CD4-positive, CD25-positive, alpha-beta regulatory T cell (primary cell): ENCODE results near the gene KCNF1. TPM values are rescaled to one million over a fixed set of nuclear protein-coding genes. Genes with fewer than 3 reads are reported as not detected.

ENCODE experiments used
- ATAC-seq, 2 donors: fragments of 150-1000 bp; cut with Tn5 transposase; one replicate each; pipeline ENCODE4 v1.10.0; 2021; ENCODE audit warnings: low read depth in 2 of 2, moderate number of reproducible peaks in 2 of 2, moderate library complexity in 1 of 2
- DNase-seq, 3 donors: peaks; one replicate each; pipeline versions ENCODE4 v3.0.0 to v3.0.0-alpha.2; 2012 to 2022; ENCODE audit warnings: mixed read lengths in 1 of 3
- H3K27ac ChIP-seq: one replicate; pipeline ENCODE4 v1.7.0; 2013; ENCODE audit warnings: mild to moderate bottlenecking, low read length; ENCODE audit not compliant: insufficient read depth, poor library complexity, severe bottlenecking
- H3K27me3 ChIP-seq: one replicate; pipeline ENCODE4 v1.7.0; 2013; ENCODE audit warnings: low read length; ENCODE audit not compliant: control insufficient read depth, insufficient read depth
- H3K36me3 ChIP-seq: one replicate; pipeline ENCODE4 v1.7.0; 2013; ENCODE audit warnings: mild to moderate bottlenecking, low read length, moderate library complexity; ENCODE audit not compliant: control insufficient read depth, insufficient read depth
- H3K4me1 ChIP-seq: 2 replicates; pipeline ENCODE4 v1.7.0; 2013; ENCODE audit warnings: mild to moderate bottlenecking, low read length; ENCODE audit not compliant: insufficient read depth, control insufficient read depth, poor library complexity, severe bottlenecking
- H3K4me3 ChIP-seq: one replicate; pipeline ENCODE4 v1.7.0; 2013; ENCODE audit warnings: low read depth, mild to moderate bottlenecking, low read length, moderate library complexity
- H3K9me3 ChIP-seq, 2 experiments: 1 replicate in 1 of 2; 2 replicates in 1 of 2; pipeline ENCODE4 v1.7.0; 2013; ENCODE audit warnings: low read length in 2 of 2, mild to moderate bottlenecking in 1 of 2, moderate library complexity in 1 of 2; ENCODE audit not compliant: control insufficient read depth in 2 of 2
- H3K27ac Mint-ChIP-seq, 3 donors: one replicate each; pipeline ENCODE4 v1.8.0; 2020 to 2022; ENCODE audit warnings: mild to moderate bottlenecking in 3 of 3, mixed read lengths in 3 of 3, moderate library complexity in 2 of 3
- H3K27me3 Mint-ChIP-seq: one replicate; pipeline ENCODE4 v1.8.0; 2022; ENCODE audit warnings: mild to moderate bottlenecking, mixed read lengths
- H3K36me3 Mint-ChIP-seq: one replicate; pipeline ENCODE4 v1.8.0; 2020; ENCODE audit warnings: mixed read lengths
- H3K4me1 Mint-ChIP-seq, 4 donors: one replicate each; pipeline ENCODE4 v1.8.0; 2020 to 2022; ENCODE audit warnings: mixed read lengths in 4 of 4, mild to moderate bottlenecking in 1 of 4
- H3K4me3 Mint-ChIP-seq, 4 donors: one replicate each; pipeline ENCODE4 v1.8.0; 2020 to 2022; ENCODE audit warnings: mild to moderate bottlenecking in 4 of 4, mixed read lengths in 4 of 4, moderate library complexity in 3 of 4
- H3K9me3 Mint-ChIP-seq, 7 donors: one replicate each; pipeline ENCODE4 v1.8.0; 2020 to 2022; ENCODE audit warnings: mixed read lengths in 7 of 7, mild to moderate bottlenecking in 3 of 7, moderate library complexity in 2 of 7
- polyA plus RNA-seq, 4 donors: library from polyadenylated mRNA; unstranded; fragments of 300-500 nt; fragmentation: Illumina TruSeq; gene quantifications; one replicate each; pipeline ENCODE4 v1.2.3, GENCODE V29; 2021
- total RNA-seq: library from RNA; stranded (reverse); gene quantifications from one replicate; pipeline ENCODE4 v1.2.3, GENCODE V29; 2022

The KCNF1 gene
- total and polyA plus RNA-seq, 5 donors from 2014 or later: not detected

DNA sequence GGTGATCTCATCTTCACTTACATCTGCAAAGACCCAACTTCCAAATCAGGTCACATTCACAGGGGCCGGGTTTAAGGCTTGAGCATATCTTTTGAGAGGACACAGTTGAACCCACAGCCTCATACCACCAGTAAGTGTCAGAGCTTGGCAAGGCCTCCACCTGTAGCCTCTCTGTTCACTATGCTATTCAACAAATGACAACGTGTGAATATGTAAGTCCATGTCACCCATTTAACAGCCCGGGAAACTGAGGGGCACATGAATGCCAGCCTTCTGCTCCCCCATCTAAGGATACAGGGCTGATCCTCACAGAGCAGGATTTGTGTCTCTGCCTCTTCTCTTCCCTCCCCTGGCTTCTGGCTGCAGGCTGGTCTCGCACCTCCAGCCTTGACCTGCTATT is 3.5 kb upstream of the KCNF1 start:
- ATAC-seq (no peak), DNase-seq (no peak)
- Histone ChIP-seq H3K9me3 (no peaks in the 10 kb centered on the region), H3K4me1 (no peaks in the 10 kb centered on the region), H3K27me3 (peaks cover 8% of the 10 kb centered on the region), H3K4me3 (no peak overlapping the region), H3K27ac (no peak overlapping the region), H3K36me3 (no peaks in the 10 kb centered on the region)
- H3K4me3 Mint-ChIP-seq: no peak overlapping the region
- H3K36me3 Mint-ChIP-seq: no peaks in the 10 kb centered on the region
- peaks cover 0 to 3% (median 0%) of the 10 kb centered on the region in 7 donors for H3K9me3 Mint-ChIP-seq
- no peak overlapping the region for H3K27ac Mint-ChIP-seq
- peaks cover 0 to 6% (median 0%) of the 10 kb centered on the region in 4 donors for H3K4me1 Mint-ChIP-seq
- H3K27me3 Mint-ChIP-seq: peaks cover 33% of the 10 kb centered on the region

DNA sequence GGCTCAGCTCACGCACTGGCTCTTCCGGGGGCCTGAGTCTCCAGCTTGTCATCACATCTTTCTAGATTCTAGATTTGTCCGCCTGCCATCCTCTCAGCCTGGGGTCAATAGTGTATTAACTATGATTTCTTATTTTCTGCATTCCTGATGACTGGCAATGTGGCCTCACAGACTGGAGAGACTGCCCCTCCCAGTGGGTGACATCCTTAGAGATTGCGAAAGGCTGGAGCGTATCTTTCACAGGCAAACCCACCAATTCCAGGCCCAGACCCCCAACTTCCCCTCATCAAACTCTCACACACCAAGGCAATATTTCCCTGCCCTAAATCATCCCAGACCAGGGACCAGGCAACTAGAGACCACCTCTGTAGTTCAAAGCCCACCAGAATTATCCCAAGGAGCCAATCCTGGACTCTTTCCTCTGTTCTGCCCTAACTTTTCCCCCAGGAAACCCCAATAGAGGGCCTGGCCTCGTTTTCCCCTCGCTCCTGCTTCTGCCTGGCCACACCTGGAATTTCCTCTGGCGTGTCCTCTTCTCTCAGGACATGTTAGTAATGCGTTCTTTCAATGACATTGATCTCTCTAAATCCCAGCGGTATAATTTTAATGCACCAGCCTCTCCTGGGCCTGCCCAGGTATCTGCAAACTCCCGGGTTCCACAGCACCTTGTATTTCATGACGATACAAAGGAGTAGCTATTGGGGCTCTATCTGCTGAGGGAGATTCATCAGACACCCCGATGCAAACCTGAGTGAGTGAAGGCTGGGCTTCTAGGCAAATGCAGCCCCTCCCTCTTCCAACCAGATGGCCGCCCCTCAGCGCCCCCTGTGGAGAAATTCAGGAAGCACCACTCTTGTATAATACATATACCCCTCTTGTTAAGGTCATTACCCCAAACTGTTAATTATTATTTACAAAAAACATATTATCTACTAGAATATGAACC is 2.4 kb upstream of the KCNF1 start:
- Mint-ChIP-seq H3K27ac (no peak overlapping the region), H3K36me3 (no peaks in the 10 kb centered on the region), H3K27me3 (peaks cover 36% of the 10 kb centered on the region), H3K4me3 (no peak overlapping the region), H3K4me1 (peaks cover 0 to 6% (median 0%) of the 10 kb centered on the region in 4 donors), H3K9me3 (peaks cover 0 to 3% (median 0%) of the 10 kb centered on the region in 7 donors)
- no peak overlapping the region for H3K27ac ChIP-seq
- DNase-seq: peak in 1 of 3 donors; percentile 12
- H3K9me3 ChIP-seq: no peaks in the 10 kb centered on the region
- no peak overlapping the region for H3K4me3 ChIP-seq
- H3K4me1 ChIP-seq: no peaks in the 10 kb centered on the region
- ATAC-seq: no peak
- no peaks in the 10 kb centered on the region for H3K36me3 ChIP-seq
- peaks cover 8% of the 10 kb centered on the region for H3K27me3 ChIP-seq

DNA sequence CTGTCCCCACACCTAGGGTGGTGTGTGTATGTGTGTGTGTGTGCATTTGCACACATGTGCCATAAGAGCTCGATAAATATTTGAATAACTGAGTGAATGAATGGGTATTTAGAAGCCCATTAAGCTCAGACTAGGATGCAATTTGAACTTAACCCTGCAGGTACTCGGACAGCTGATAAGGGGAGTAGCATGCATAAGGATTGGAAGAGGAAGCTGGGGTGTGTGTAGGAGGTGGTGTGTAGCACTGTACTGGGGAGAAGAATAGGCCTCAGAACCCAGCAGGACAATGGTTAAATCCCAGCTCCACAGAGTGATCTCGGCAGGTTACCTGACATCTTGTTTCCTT is 1.8 kb upstream of the KCNF1 start:
- no peaks in the 10 kb centered on the region for H3K4me1 ChIP-seq
- peaks cover 0 to 6% (median 0%) of the 10 kb centered on the region in 4 donors for H3K4me1 Mint-ChIP-seq
- H3K4me3 ChIP-seq: no peak overlapping the region
- H3K36me3 Mint-ChIP-seq: no peaks in the 10 kb centered on the region
- peaks cover 0 to 1% (median 0%) of the 10 kb centered on the region in 7 donors for H3K9me3 Mint-ChIP-seq
- H3K27me3 Mint-ChIP-seq: peaks cover 42% of the 10 kb centered on the region
- no peak overlapping the region for H3K27ac Mint-ChIP-seq
- DNase-seq (no peak), ATAC-seq (no peak)
- no peaks in the 10 kb centered on the region for H3K36me3 ChIP-seq
- H3K27me3 ChIP-seq: peaks cover 8% of the 10 kb centered on the region
- H3K9me3 ChIP-seq: no peaks in the 10 kb centered on the region
- H3K27ac ChIP-seq: no peak overlapping the region
- H3K4me3 Mint-ChIP-seq: no peak overlapping the region

DNA sequence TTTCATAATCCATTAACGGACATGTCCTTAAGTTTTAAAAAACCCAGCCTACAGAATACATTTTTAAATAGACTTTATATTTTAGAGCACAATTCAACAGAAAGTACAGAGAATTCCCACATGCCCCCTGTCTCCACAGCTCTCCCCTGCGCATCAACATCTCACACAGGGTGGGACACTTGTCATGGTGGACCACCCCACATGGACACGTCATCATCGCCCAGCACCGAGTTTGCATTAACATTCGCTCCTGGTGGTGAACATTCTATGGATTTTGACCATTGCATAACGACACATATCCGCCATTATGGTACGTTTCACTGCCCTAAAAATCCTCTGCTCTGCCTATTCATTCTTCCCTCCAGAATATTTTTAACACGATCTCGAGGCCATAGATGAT is 1.1 kb upstream of the KCNF1 start:
- peaks cover 8% of the 10 kb centered on the region for H3K27me3 ChIP-seq
- Mint-ChIP-seq H3K9me3 (peaks cover 0 to 1% (median 0%) of the 10 kb centered on the region in 7 donors), H3K27ac (no peak overlapping the region), H3K4me1 (peaks cover 0 to 6% (median 0%) of the 10 kb centered on the region in 4 donors), H3K36me3 (no peaks in the 10 kb centered on the region), H3K4me3 (no peak overlapping the region), H3K27me3 (peaks cover 47% of the 10 kb centered on the region)
- no peak overlapping the region for H3K27ac ChIP-seq
- H3K36me3 ChIP-seq: no peaks in the 10 kb centered on the region
- no peaks in the 10 kb centered on the region for H3K4me1 ChIP-seq
- no peak overlapping the region for H3K4me3 ChIP-seq
- H3K9me3 ChIP-seq: no peaks in the 10 kb centered on the region
- DNase-seq (no peak), ATAC-seq (no peak)

DNA sequence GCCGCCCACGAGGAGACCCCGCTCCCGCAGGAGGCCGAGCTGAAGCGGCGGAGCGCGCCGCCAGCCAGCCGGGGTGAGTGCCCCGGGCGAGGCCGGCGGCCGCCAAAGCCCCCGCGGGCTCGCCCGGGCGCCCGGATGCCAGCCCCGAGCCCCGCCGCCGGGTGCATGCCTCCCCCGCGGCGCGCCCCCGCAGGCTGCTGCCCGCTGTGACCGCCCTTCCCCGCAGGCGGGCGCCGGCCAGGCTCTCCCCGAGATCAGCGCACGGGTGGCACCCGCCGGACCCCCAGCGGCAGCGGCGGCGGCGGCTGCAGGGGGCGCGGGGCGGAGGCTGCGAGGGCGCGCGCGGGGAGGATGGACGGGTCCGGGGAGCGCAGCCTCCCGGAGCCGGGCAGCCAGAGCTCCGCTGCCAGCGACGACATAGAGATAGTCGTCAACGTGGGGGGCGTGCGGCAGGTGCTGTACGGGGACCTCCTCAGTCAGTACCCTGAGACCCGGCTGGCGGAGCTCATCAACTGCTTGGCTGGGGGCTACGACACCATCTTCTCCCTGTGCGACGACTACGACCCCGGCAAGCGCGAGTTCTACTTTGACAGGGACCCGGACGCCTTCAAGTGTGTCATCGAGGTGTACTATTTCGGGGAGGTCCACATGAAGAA is 470 bp downstream of the KCNF1 start:
- Histone ChIP-seq H3K36me3 (no peaks in the 10 kb centered on the region), H3K27me3 (peaks cover 8% of the 10 kb centered on the region), H3K4me3 (no peak overlapping the region), H3K9me3 (no peaks in the 10 kb centered on the region), H3K27ac (no peak overlapping the region), H3K4me1 (no peaks in the 10 kb centered on the region)
- ATAC-seq: no peak
- H3K36me3 Mint-ChIP-seq: no peaks in the 10 kb centered on the region
- DNase-seq: no peak
- H3K4me3 Mint-ChIP-seq: no peak overlapping the region
- peaks cover 0 to 6% (median 0%) of the 10 kb centered on the region in 4 donors for H3K4me1 Mint-ChIP-seq
- no peak overlapping the region for H3K27ac Mint-ChIP-seq
- H3K27me3 Mint-ChIP-seq: peaks cover 47% of the 10 kb centered on the region
- H3K9me3 Mint-ChIP-seq: peaks cover 0 to 1% (median 0%) of the 10 kb centered on the region in 7 donors

DNA sequence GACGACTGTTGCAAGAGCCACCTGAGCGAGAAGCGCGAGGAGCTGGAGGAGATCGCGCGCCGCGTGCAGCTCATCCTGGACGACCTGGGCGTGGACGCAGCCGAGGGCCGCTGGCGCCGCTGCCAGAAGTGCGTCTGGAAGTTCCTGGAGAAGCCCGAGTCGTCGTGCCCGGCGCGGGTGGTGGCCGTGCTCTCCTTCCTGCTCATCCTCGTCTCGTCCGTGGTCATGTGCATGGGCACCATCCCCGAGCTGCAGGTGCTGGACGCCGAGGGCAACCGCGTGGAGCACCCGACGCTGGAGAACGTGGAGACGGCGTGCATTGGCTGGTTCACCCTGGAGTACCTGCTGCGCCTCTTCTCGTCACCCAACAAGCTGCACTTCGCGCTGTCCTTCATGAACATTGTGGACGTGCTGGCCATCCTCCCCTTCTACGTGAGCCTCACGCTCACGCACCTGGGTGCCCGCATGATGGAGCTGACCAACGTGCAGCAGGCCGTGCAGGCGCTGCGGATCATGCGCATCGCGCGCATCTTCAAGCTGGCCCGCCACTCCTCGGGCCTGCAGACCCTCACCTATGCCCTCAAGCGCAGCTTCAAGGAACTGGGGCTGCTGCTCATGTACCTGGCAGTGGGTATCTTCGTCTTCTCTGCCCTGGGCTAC is 1.2 kb downstream of the KCNF1 start:
- no peak overlapping the region for H3K4me3 ChIP-seq
- DNase-seq: no peak
- H3K9me3 ChIP-seq: no peaks in the 10 kb centered on the region
- peaks cover 8% of the 10 kb centered on the region for H3K27me3 ChIP-seq
- Mint-ChIP-seq H3K36me3 (no peaks in the 10 kb centered on the region), H3K27me3 (peaks cover 44% of the 10 kb centered on the region), H3K9me3 (peaks cover 0 to 1% (median 0%) of the 10 kb centered on the region in 7 donors), H3K4me1 (peaks cover 0 to 6% (median 0%) of the 10 kb centered on the region in 4 donors), H3K27ac (no peak overlapping the region), H3K4me3 (peak overlapping the region in 2 of 4 donors; percentile 8 to 41)
- no peaks in the 10 kb centered on the region for H3K36me3 ChIP-seq
- H3K27ac ChIP-seq: no peak overlapping the region
- H3K4me1 ChIP-seq: no peaks in the 10 kb centered on the region
- ATAC-seq: no peak

DNA sequence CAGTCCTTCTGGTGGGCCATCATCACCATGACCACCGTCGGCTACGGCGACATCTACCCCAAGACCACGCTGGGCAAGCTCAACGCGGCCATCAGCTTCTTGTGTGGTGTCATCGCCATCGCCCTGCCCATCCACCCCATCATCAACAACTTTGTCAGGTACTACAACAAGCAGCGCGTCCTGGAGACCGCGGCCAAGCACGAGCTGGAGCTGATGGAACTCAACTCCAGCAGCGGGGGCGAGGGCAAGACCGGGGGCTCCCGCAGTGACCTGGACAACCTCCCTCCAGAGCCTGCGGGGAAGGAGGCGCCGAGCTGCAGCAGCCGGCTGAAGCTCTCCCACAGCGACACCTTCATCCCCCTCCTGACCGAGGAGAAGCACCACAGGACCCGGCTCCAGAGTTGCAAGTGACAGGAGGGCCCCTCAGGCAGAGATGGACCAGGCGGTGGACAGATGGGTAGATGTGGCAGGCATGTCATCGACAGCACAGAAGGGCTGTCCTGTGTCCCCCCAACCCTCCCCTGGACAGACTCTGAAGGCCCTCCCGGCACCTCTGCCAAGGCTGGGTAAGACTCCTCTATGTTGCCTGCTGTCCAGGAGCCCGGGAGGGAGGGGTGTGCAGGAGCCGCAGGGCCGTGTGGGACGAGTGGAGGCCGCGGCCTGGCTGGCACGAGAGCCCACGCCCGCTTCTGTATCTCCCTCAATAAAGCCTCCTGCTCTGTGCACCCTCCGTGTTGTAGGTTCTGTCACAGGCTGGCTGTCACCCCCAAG is 2.0 kb downstream of the KCNF1 start:
- no peak for ATAC-seq
- Histone ChIP-seq H3K4me1 (no peaks in the 10 kb centered on the region), H3K36me3 (no peaks in the 10 kb centered on the region), H3K4me3 (no peak overlapping the region), H3K9me3 (no peaks in the 10 kb centered on the region), H3K27ac (no peak overlapping the region), H3K27me3 (peaks cover 8% of the 10 kb centered on the region)
- DNase-seq: no peak
- H3K9me3 Mint-ChIP-seq: peaks cover 0 to 1% (median 0%) of the 10 kb centered on the region in 7 donors
- no peaks in the 10 kb centered on the region for H3K36me3 Mint-ChIP-seq
- peaks cover 0 to 6% (median 0%) of the 10 kb centered on the region in 4 donors for H3K4me1 Mint-ChIP-seq
- no peak overlapping the region for H3K27ac Mint-ChIP-seq
- H3K27me3 Mint-ChIP-seq: peaks cover 43% of the 10 kb centered on the region
- H3K4me3 Mint-ChIP-seq: no peak overlapping the region
